K562 (cell line): ENCODE measurements around the gene TEKT2. TPM values are rescaled to one million over a fixed set of nuclear protein-coding genes. Genes with fewer than 3 reads are reported as not detected.

Source experiments
- ATAC-seq: fragments of 200-7000 bp; cut with Tn5 transposase; 3 replicates; pipeline ENCODE4 v1.9.1; 2020; ENCODE audit warnings: moderate library complexity
- BruUV-seq: library from RNA; stranded (reverse); fragments of 400-500 nt; replicated peaks from 2 replicates; lab custom pipeline; 2021; lab: Mats Ljungman, UMichigan
- CTCF ChIA-PET: fragments of 300-600 bp; formaldehyde crosslinking; extraction: SDS; loops from one replicate; lab custom pipeline; 2021; ENCODE audit warnings: low intra/inter-chr PET ratio; lab: Yijun Ruan, JAX
- POLR2A ChIA-PET: fragments of 300-600, 350-650 bp; sonication (Branson Sonifier 250); formaldehyde crosslinking; extraction: SDS; loops from one replicate; lab custom pipeline; 2021; ENCODE audit warnings: antibody characterized with exemption, inconsistent platforms; lab: Yijun Ruan, JAX
- DNase-seq, 4 experiments: peaks; one replicate each; pipeline versions ENCODE4 v3.0.0 to v3.0.0-alpha.2; 2011 to 2018; ENCODE audit warnings: low spot score in 3 of 4, mixed read lengths in 3 of 4; ENCODE audit errors: extremely low read depth in 1 of 4
- FAIRE-seq: peaks from 2 replicates; lab custom pipeline; 2011; peaks lifted over from hg19 to GRCh38; lab: Jason Lieb, UNC
- H2AFZ ChIP-seq: 2 replicates; pipeline ENCODE4 v1.6.0; 2011; ENCODE audit warnings: low read depth, low read length, control low read depth, inconsistent platforms
- H3K27ac ChIP-seq: fragments of 200-600 bp; 3 replicates; pipeline ENCODE4 v1.8.0; 2011; ENCODE audit warnings: low read depth, mild to moderate bottlenecking, control low read depth, inconsistent platforms, low read length, moderate library complexity, mixed read lengths; ENCODE audit errors: extremely low read depth
- H3K27me3 ChIP-seq, 2 experiments: fragments of 300-600 bp in 1 of 2; 2 replicates in 1 of 2; 3 replicates in 1 of 2; pipeline versions ENCODE4 v1.6.0 to v1.8.0; 2011; ENCODE audit warnings: inconsistent platforms in 2 of 2, low read length in 2 of 2, mild to moderate bottlenecking in 1 of 2, mixed read lengths in 1 of 2, moderate library complexity in 1 of 2; ENCODE audit not compliant: control insufficient read depth in 2 of 2, insufficient read depth in 2 of 2
- H3K36me3 ChIP-seq: fragments of 300-600 bp; 3 replicates; pipeline ENCODE4 v1.8.0; 2011; ENCODE audit warnings: mild to moderate bottlenecking, low read length, inconsistent platforms; ENCODE audit not compliant: control insufficient read depth, insufficient read depth
- H3K4me1 ChIP-seq, 2 experiments: fragments of 200-600 bp in 1 of 2; replicated peaks in 1 of 2; 2 replicates in 1 of 2; 3 replicates in 1 of 2; pipeline versions ENCODE4 v1.5.1 to v1.8.0; 2011; ENCODE audit warnings: inconsistent platforms in 2 of 2, low read length in 2 of 2, mild to moderate bottlenecking in 1 of 2, mixed read lengths in 1 of 2, moderate library complexity in 1 of 2; ENCODE audit not compliant: control insufficient read depth in 2 of 2, insufficient read depth in 2 of 2
- H3K4me2 ChIP-seq: 2 replicates; pipeline ENCODE4 v1.6.1; 2011; ENCODE audit warnings: low read length, control low read depth, inconsistent platforms, mixed read lengths; ENCODE audit not compliant: insufficient read depth
- H3K4me3 ChIP-seq: fragments of 200-600 bp; sonication (generic), shearing (Covaris generic); 2 replicates; pipeline ENCODE4 v1.5.1; 2016; ENCODE audit warnings: control low read depth, inconsistent platforms
- H3K79me2 ChIP-seq: fragments of 200-600 bp; 3 replicates; pipeline ENCODE4 v1.8.0; 2011; ENCODE audit warnings: low read length, inconsistent platforms; ENCODE audit not compliant: control insufficient read depth, insufficient read depth
- H3K9ac ChIP-seq, 2 experiments: 2 replicates each; pipeline versions ENCODE4 v1.6.0 to v1.6.1; 2011; ENCODE audit warnings: low read depth in 2 of 2, low read length in 2 of 2, control low read depth in 1 of 2, inconsistent platforms in 1 of 2, mild to moderate bottlenecking in 1 of 2, mixed read lengths in 1 of 2; ENCODE audit not compliant: insufficient read depth in 1 of 2
- H3K9me1 ChIP-seq: one replicate; pipeline ENCODE4 v1.6.0; 2011; ENCODE audit warnings: inconsistent platforms, mild to moderate bottlenecking, low read length, moderate library complexity; ENCODE audit not compliant: control insufficient read depth, insufficient read depth
- H3K9me3 ChIP-seq: replicated peaks from 2 replicates; pipeline ENCODE4 v1.5.1; 2011; ENCODE audit warnings: low read depth, low read length, inconsistent platforms; ENCODE audit not compliant: control insufficient read depth, insufficient read depth
- H4K20me1 ChIP-seq: replicated peaks from 2 replicates; pipeline ENCODE4 v1.6.1; 2011; ENCODE audit warnings: low read length, inconsistent platforms, mixed read lengths; ENCODE audit not compliant: control insufficient read depth, insufficient read depth
- AFF1 ChIP-seq, 2 experiments: fragments of 450-650 bp; IDR thresholded peaks; 2 replicates each; pipeline ENCODE4 v1.6.1; 2018; ENCODE audit warnings: mild to moderate bottlenecking in 2 of 2, low read depth in 1 of 2; ENCODE audit not compliant: partially characterized antibody in 2 of 2
- ARID3B ChIP-seq: fragments of 250-450 bp; sonication (Bioruptor Pico); IDR thresholded peaks from 2 replicates; pipeline ENCODE4 v1.4.0; 2020; ENCODE audit warnings: borderline replicate concordance
- BRF1 ChIP-seq: IDR thresholded peaks from 3 replicates; pipeline ENCODE4 v1.6.1; 2011; ENCODE audit warnings: borderline replicate concordance, mild to moderate bottlenecking; ENCODE audit not compliant: insufficient read length; ENCODE audit errors: extremely low read depth
- CHD2 ChIP-seq: IDR thresholded peaks from 2 replicates; pipeline ENCODE4 v1.6.1; 2011; ENCODE audit warnings: low read depth, low read length
- CSDE1 ChIP-seq, 2 experiments: fragments of 450-650 bp; IDR thresholded peaks; 2 replicates each; pipeline ENCODE4 v1.6.1; 2016; ENCODE audit warnings: mild to moderate bottlenecking in 1 of 2
- HEY1 ChIP-seq: fragments of 250-450 bp; sonication (Bioruptor Pico); IDR thresholded peaks from 2 replicates; pipeline ENCODE4 v1.5.0; 2020; ENCODE audit warnings: mild to moderate bottlenecking, moderate library complexity, borderline replicate concordance
- HSF4 ChIP-seq: fragments of 250-450 bp; sonication (Bioruptor Pico); IDR thresholded peaks from 2 replicates; pipeline ENCODE4 v2.1.2; 2022; ENCODE audit warnings: mild to moderate bottlenecking, moderate library complexity, borderline replicate concordance
- NFRKB ChIP-seq: fragments of 450-650 bp; IDR thresholded peaks from 2 replicates; pipeline ENCODE4 v1.6.1; 2016; ENCODE audit warnings: low read depth
- PHTF2 ChIP-seq: fragments of 250-450 bp; sonication (Bioruptor Pico); IDR thresholded peaks from 2 replicates; pipeline ENCODE4 v1.5.0; 2021; ENCODE audit warnings: mild to moderate bottlenecking
- POLR2A ChIP-seq: fragments of 450-650 bp; conservative IDR thresholded peaks from 2 replicates; pipeline ENCODE4 v1.6.1; 2016
- RHOXF2B ChIP-seq: fragments of 250-450 bp; sonication (Bioruptor Pico); conservative IDR thresholded peaks from 2 replicates; pipeline ENCODE4 v1.5.1; 2021
- RUNX1 ChIP-seq: sonication (generic); IDR thresholded peaks from 2 replicates; pipeline ENCODE4 v1.6.1; 2016; ENCODE audit warnings: antibody characterized with exemption, low read depth
- SPI1 ChIP-seq: IDR thresholded peaks from 2 replicates; pipeline ENCODE4 v1.6.1; 2011; ENCODE audit warnings: low read depth, low read length, control low read depth, borderline replicate concordance
- TAF1 ChIP-seq: IDR thresholded peaks from 2 replicates; pipeline ENCODE4 v1.6.1; 2011; ENCODE audit warnings: mild to moderate bottlenecking, low read length, moderate library complexity; ENCODE audit not compliant: insufficient read depth, control insufficient read depth, severe bottlenecking; ENCODE audit errors: extremely low read depth
- TOE1 ChIP-seq, 2 experiments: fragments of 450-650 bp in 1 of 2; sonication (generic) in 1 of 2; formaldehyde crosslinking in 1 of 2; IDR thresholded peaks; 2 replicates each; pipeline versions ENCODE4 v1.7.1 to v1.8.0; 2016 to 2022; ENCODE audit warnings: borderline replicate concordance in 2 of 2, mild to moderate bottlenecking in 2 of 2, antibody characterized with exemption in 1 of 2, inconsistent platforms in 1 of 2, low read depth in 1 of 2, missing genetic modification reagents in 1 of 2, moderate library complexity in 1 of 2
- U2AF2 ChIP-seq: fragments of 200-400 bp; formaldehyde crosslinking; optimal IDR thresholded peaks from 2 replicates; pipeline ENCODE3; 2017; ENCODE audit warnings: low read depth, mild to moderate bottlenecking, low read length
- ZNF175 ChIP-seq: fragments of 200-800 bp; sonication (Bioruptor generic); IDR thresholded peaks from 2 replicates; pipeline ENCODE4 v1.6.1; 2016; ENCODE audit warnings: low read depth, mild to moderate bottlenecking, missing genetic modification characterization, missing compliant biosample characterization
- ZNF785 ChIP-seq: fragments of 250-450 bp; sonication (Bioruptor Pico); IDR thresholded peaks from 2 replicates; pipeline ENCODE4 v1.4.0; 2020; ENCODE audit warnings: mild to moderate bottlenecking
- in situ Hi-C: fragments of 300-500 bp; cut with MboI; formaldehyde crosslinking; loops from 4 replicates; pipeline ENCODE4 v1.15.0; 2018; ENCODE audit warnings: inconsistent platforms, mixed read lengths
- intact Hi-C: fragments of 100-400 bp; cut with micrococcal nuclease; formaldehyde crosslinking; loops from 2 replicates; pipeline ENCODE4 v1.14.2; 2022
- polyA plus RNA-seq, 8 experiments: library from polyadenylated mRNA; depleted of rRNA in 4 of 8; stranded (reverse) in 5 of 8; unstranded in 3 of 8; fragments of >200 nt; fragmentation: Nextera tagmentation in 2 of 8; fragmentation: Illumina TruSeq in 1 of 8; extraction: Ambion mirVana in 2 of 8; extraction: Trizol in 1 of 8; gene quantifications; 2 replicates each; pipeline versions ENCODE4 v1.2.1 to v1.2.3, GENCODE V29; 2011 to 2014; ENCODE audit warnings: inconsistent platforms in 1 of 8, missing spikeins in 1 of 8
- total RNA-seq, 7 experiments: library from RNA; depleted of rRNA in 6 of 7; stranded (reverse); fragments of >200 nt in 6 of 7; fragmentation: Illumina TruSeq in 2 of 7; extraction: Trizol in 2 of 7; gene quantifications; 2 replicates each; pipeline versions ENCODE4 v1.2.1 to v1.2.3, GENCODE V29; 2011 to 2021; ENCODE audit warnings: low replicate concordance in 1 of 7

The TEKT2 gene
- total and polyA plus RNA-seq, 9 of the 15 experiments (the other 6 are each of a cell fraction or from before 2014, with no cell fraction given) = 0.06 to 0.94 (median 0.30) TPM; not detected in 1

- FAIRE-seq = peak; percentile 40
- TF ChIP-seq HSF4 (CRISPR knock-in tag) (no peak), RHOXF2B (CRISPR knock-in tag) (no peak), TAF1 (no peak), NFRKB (no peak), U2AF2 (no peak), RUNX1 (no peak), CHD2 (no peak), HEY1 (CRISPR knock-in tag) (no peak), ZNF175 (CRISPR knock-in tag) (no peak), POLR2A (peak; percentile 32; the same call in 1 of the 2 replicates), ARID3B (CRISPR knock-in tag) (no peak), ZNF785 (CRISPR knock-in tag) (no peak), AFF1 (IDR thresholded peaks at IDR 0.05; ENCODE audit: low read depth in 1 of 2, partially characterized antibody in 2 of 2) (no peak), TOE1 (IDR thresholded peaks at IDR 0.05; ENCODE audit: borderline replicate concordance) (no peak), TOE1 (CRISPR knock-in tag; IDR thresholded peaks at IDR 0.05; ENCODE audit: borderline replicate concordance, low read depth) (no peak), PHTF2 (CRISPR knock-in tag) (no peak), CSDE1 (IDR thresholded peaks at IDR 0.05) (no peak), BRF1 (no peak), SPI1 (0 out of 2 replicates have a peak, but pooled peaks have one; percentile 1)
Observed at GRCh38 chr1:36135796-36136195, 51.9 kb downstream of the TEKT2 start.

More at GRCh38 chr1:36135796-36136195, 51.9 kb downstream of the TEKT2 start:
- Histone ChIP-seq H3K9me3 (no peaks in the 10 kb centered on the region), H3K27ac (peak overlapping the region; percentile 38; the same call in 1 of the 3 replicates), H3K9me1 (peaks cover 4% of the 10 kb centered on the region), H4K20me1 (0 out of 2 replicates have a peak, but pooled peaks cover 6% of the 10 kb centered on the region), H3K4me3 (no peak overlapping the region), H3K9ac (no peak overlapping the region), H3K36me3 (peaks cover 43% of the 10 kb centered on the region), H3K4me2 (no peak overlapping the region), H2AFZ (no peak overlapping the region), H3K4me1 (peaks cover 5 to 6% of the 10 kb centered on the region in 2 experiments; a peak in 3 of 5 replicates), H3K79me2 (peaks cover 4% of the 10 kb centered on the region; the same call in 1 of the 3 replicates), H3K27me3 (no peaks in the 10 kb centered on the region)
- intact Hi-C loops = no loop called here
- DNase-seq = no peak
- in situ Hi-C loops = no loop called here
- peak; percentile 7; the same call in 2 of the 3 replicates for ATAC-seq
- ChIA-PET POLR2A (interaction anchor here (1.2 to 1.6 kb wide), 4 partner anchors 9 to 24 kb away, joined by 4 to 8 read pairs (median 4); partner anchors contain the start of gene TRAPPC3), CTCF (interaction anchor here (1.5 to 5.8 kb wide), 2 partner anchors 36 to 52 kb away, joined by 4 to 116 read pairs; no protein-coding TSS in a partner anchor)
- no TSS peak for BruUV-seq
